ES-I3 (cell line): Measurements from ENCODE around the gene CNST.

ENCODE experiments used
- H3K36me3 ChIP-seq: 2 replicates; pipeline ENCODE4 v1.6.1; 2013; ENCODE audit warnings: mild to moderate bottlenecking, low read length, control low read depth, moderate library complexity; ENCODE audit not compliant: insufficient read depth
- H3K4me1 ChIP-seq: 2 replicates; pipeline ENCODE4 v1.6.1; 2013; ENCODE audit warnings: mild to moderate bottlenecking, control low read depth, low read length; ENCODE audit not compliant: insufficient read depth
- H3K9ac ChIP-seq: 2 replicates; pipeline ENCODE4 v1.6.1; 2013; ENCODE audit warnings: low read depth, mild to moderate bottlenecking, low read length, moderate library complexity
- H3K9me3 ChIP-seq: 2 replicates; pipeline ENCODE4 v1.6.1; 2013; ENCODE audit warnings: mild to moderate bottlenecking, low read length, moderate library complexity; ENCODE audit not compliant: control insufficient read depth, insufficient read depth

Gene CNST

GRCh38 chr1:246607462-246607861, 41.2 kb downstream of the CNST start:
- no peaks in the 10 kb centered on the region for H3K9me3 ChIP-seq
- H3K9ac ChIP-seq: no peak overlapping the region
- peaks cover 4% of the 10 kb centered on the region; the same call in 1 of the 2 replicates for H3K4me1 ChIP-seq
- H3K36me3 ChIP-seq: no peaks in the 10 kb centered on the region

- Histone ChIP-seq H3K9ac (no peak overlapping the region), H3K4me1 (peaks cover 4% of the 10 kb centered on the region; the same call in 1 of the 2 replicates), H3K9me3 (no peaks in the 10 kb centered on the region), H3K36me3 (no peaks in the 10 kb centered on the region)
Observed at GRCh38 chr1:246608616-246609376, 42.5 kb downstream of the CNST start.

GRCh38 chr1:246609632-246610031, 43.4 kb downstream of the CNST start:
- H3K4me1 ChIP-seq: peaks cover 4% of the 10 kb centered on the region; the same call in 1 of the 2 replicates
- H3K36me3 ChIP-seq: no peaks in the 10 kb centered on the region
- no peak overlapping the region for H3K9ac ChIP-seq
- no peaks in the 10 kb centered on the region for H3K9me3 ChIP-seq

GRCh38 chr1:246613096-246613758, 47.0 kb downstream of the CNST start:
- Histone ChIP-seq H3K9ac (no peak overlapping the region), H3K36me3 (no peaks in the 10 kb centered on the region), H3K9me3 (no peaks in the 10 kb centered on the region), H3K4me1 (peaks cover 4% of the 10 kb centered on the region; the same call in 1 of the 2 replicates)

GRCh38 chr1:246617156-246617555, 50.9 kb downstream of the CNST start:
- Histone ChIP-seq H3K4me1 (no peaks in the 10 kb centered on the region), H3K9ac (no peak overlapping the region), H3K9me3 (no peaks in the 10 kb centered on the region; the same call in 1 of the 2 replicates), H3K36me3 (peaks cover 3% of the 10 kb centered on the region; the same call in 1 of the 2 replicates)

GRCh38 chr1:246617768-246618167, 51.5 kb downstream of the CNST start:
- Histone ChIP-seq H3K9ac (no peak overlapping the region), H3K9me3 (no peaks in the 10 kb centered on the region; the same call in 1 of the 2 replicates), H3K36me3 (peaks cover 3% of the 10 kb centered on the region; the same call in 1 of the 2 replicates), H3K4me1 (no peaks in the 10 kb centered on the region)

- no peaks in the 10 kb centered on the region for H3K4me1 ChIP-seq
- H3K9me3 ChIP-seq: no peaks in the 10 kb centered on the region; the same call in 1 of the 2 replicates
- H3K9ac ChIP-seq: no peak overlapping the region
- H3K36me3 ChIP-seq: peaks cover 3% of the 10 kb centered on the region; the same call in 1 of the 2 replicates
Observed at GRCh38 chr1:246618240-246618808, 52.1 kb downstream of the CNST start.

- Histone ChIP-seq H3K9me3 (no peaks in the 10 kb centered on the region; the same call in 1 of the 2 replicates), H3K36me3 (peaks cover 3% of the 10 kb centered on the region; the same call in 1 of the 2 replicates), H3K4me1 (no peaks in the 10 kb centered on the region), H3K9ac (no peak overlapping the region)
Observed at GRCh38 chr1:246622035-246622652, 55.9 kb downstream of the CNST start.

- H3K9ac ChIP-seq: no peak overlapping the region
- peaks cover 3% of the 10 kb centered on the region; the same call in 1 of the 2 replicates for H3K36me3 ChIP-seq
- H3K4me1 ChIP-seq: no peaks in the 10 kb centered on the region
Observed at GRCh38 chr1:246624091-246624490, 57.8 kb downstream of the CNST start.

GRCh38 chr1:246629030-246629429, 62.8 kb downstream of the CNST start:
- Histone ChIP-seq H3K4me1 (peaks cover 8% of the 10 kb centered on the region), H3K36me3 (no peaks in the 10 kb centered on the region), H3K9me3 (no peaks in the 10 kb centered on the region), H3K9ac (no peak overlapping the region)

More at GRCh38 chr1:246624091-246624490, 57.8 kb downstream of the CNST start:
- no peaks in the 10 kb centered on the region; the same call in 1 of the 2 replicates for H3K9me3 ChIP-seq

- peaks cover 8% of the 10 kb centered on the region for H3K4me1 ChIP-seq
- no peaks in the 10 kb centered on the region for H3K36me3 ChIP-seq
Observed at GRCh38 chr1:246629976-246630375, 63.7 kb downstream of the CNST start.

GRCh38 chr1:246631426-246631825, 65.2 kb downstream of the CNST start:
- no peak overlapping the region for H3K9ac ChIP-seq
- H3K36me3 ChIP-seq: no peaks in the 10 kb centered on the region
- peaks cover 8% of the 10 kb centered on the region for H3K4me1 ChIP-seq
- no peaks in the 10 kb centered on the region for H3K9me3 ChIP-seq

More at GRCh38 chr1:246629976-246630375, 63.7 kb downstream of the CNST start:
- Histone ChIP-seq H3K9ac (no peak overlapping the region), H3K9me3 (no peaks in the 10 kb centered on the region)

GRCh38 chr1:246632281-246633168, 66.3 kb downstream of the CNST start:
- no peak overlapping the region for H3K9ac ChIP-seq
- no peaks in the 10 kb centered on the region for H3K9me3 ChIP-seq
- peaks cover 8% of the 10 kb centered on the region for H3K4me1 ChIP-seq
- no peaks in the 10 kb centered on the region for H3K36me3 ChIP-seq
